ENCODE results near the gene SLC35F3.

GRCh38 chr1:233945979-233946378 lies 41.5 kb downstream of the SLC35F3 start:
- TF ChIP-seq EP300 (IDR thresholded peaks at IDR 0.05; ENCODE audit: borderline replicate concordance) (no peak), REST (IDR thresholded peaks at IDR 0.05; ENCODE audit: low read depth) (no peak), YY1 (IDR thresholded peaks at IDR 0.05; ENCODE audit: low read depth) (no peak), TAF1 (IDR thresholded peaks at IDR 0.05; ENCODE audit: low read depth) (no peak), RAD21 (IDR thresholded peaks at IDR 0.05; ENCODE audit: low read depth) (no peak), USF1 (IDR thresholded peaks at IDR 0.05) (no peak), CEBPB (IDR thresholded peaks at IDR 0.05) (no peak), TEAD4 (IDR thresholded peaks at IDR 0.05) (no peak), NFIC (IDR thresholded peaks at IDR 0.05) (no peak), TCF12 (IDR thresholded peaks at IDR 0.05; ENCODE audit: low read depth) (no peak), FOXM1 (IDR thresholded peaks at IDR 0.05; ENCODE audit: borderline replicate concordance, low read depth) (no peak), EGR1 (IDR thresholded peaks at IDR 0.05) (no peak)

All from Ishikawa (cell line).